Esophagus mucosa (tissue), 1 donor: ENCODE measurements around the gene TMEM63A. TPM values are rescaled to one million over a fixed set of nuclear protein-coding genes. Genes with fewer than 3 reads are reported as not detected.
A peak's percentile ranks its signal among the peaks of the same experiment; 100 is the strongest.
"Not testable (repeated sequence)": the region's sequence is repeated elsewhere in the genome, so short reads cannot be mapped to it uniquely, and the experiment has no call there.

Experiments
- ATAC-seq: fragments of 200-7000 bp; cut with Tn5 transposase; one replicate; pipeline ENCODE4 v1.9.1; 2020
- total RNA-seq: library from RNA; stranded (reverse); gene quantifications from one replicate; pipeline ENCODE4 v1.2.4, GENCODE V29; 2023
- donor health status: DM: yes; HTN: yes; CAD: no.

The TMEM63A gene
- total RNA-seq, 1 donor from 2014 or later, result 23.0 TPM

DNA sequence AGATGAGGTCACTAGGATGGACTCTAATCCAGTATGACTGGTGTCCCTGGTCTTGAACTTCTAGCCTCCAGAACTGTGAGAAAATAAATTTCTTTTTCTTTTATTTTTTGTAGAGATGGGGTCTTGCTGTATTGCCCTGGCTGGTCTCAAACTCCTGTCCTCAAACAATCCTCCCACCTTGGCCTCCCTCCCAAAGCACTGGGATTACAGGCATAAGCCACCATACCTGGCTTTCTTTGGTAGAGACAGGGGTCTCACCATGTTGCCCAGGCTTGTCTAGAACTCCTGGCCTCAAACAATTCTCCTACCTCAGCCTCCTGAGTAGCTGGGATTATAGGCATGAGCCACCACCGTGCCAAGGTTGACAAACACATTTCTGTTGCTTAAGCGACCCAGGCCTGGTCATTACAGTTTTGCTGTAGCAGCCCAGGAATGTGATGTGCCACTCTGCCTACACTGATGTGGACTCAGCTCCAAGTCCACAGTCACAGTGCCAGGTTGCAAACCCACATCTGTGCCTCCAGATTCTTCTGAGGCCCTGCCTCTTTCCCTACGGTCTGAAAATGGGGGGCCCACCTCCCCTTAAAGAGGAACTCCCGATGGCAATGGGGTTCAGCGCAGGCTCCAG is 25.9 kb upstream of the TMEM63A start:
- ATAC-seq, result no peak

GRCh38 chr1:225907341-225907740 is 25.2 kb upstream of the TMEM63A start:
- ATAC-seq, result no peak

DNA sequence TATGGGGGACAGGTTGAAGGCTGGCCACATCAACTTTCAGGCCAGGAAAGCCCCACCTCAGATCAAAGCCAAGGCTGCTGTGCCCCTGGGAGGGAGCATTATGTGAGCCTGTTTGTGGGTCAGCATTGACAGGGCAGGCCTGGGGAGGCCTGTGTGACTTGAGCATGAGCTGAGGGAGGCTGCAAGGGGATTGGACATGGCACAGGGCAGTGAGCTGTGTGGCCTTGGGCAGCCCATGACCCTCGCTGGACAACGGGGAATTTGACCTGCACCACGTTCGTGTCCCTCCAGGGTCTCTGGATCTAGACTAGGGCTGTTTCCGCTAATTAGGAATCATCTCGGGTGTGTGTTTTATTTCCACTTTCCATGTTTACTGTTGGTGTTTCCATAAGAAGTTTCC is 24.3 kb upstream of the TMEM63A start:
- ATAC-seq, result no peak

DNA sequence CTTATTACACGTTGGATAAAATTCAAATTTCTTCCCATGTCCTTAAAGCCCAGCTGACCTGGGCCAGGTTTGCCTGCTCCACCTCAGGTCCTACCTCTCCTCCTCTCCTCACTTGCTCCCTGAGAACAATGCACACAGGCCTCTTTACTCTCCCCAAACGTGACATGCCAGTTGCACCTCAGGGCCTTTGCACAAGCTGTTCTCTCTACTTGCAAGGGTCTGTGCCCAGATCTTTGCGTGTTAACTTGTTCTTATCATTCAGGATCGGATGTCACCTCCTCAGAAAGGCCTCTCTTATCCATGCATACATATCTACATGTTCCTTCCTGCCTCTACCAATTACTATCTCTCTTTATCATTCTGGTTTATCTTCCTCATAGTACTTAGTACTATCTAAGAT is 21.4 kb upstream of the TMEM63A start:
- ATAC-seq, result no peak

GRCh38 chr1:225899044-225899925 is 17.1 kb upstream of the TMEM63A start:
- ATAC-seq, result no peak

- ATAC-seq, result peak; percentile 50
These were observed 15.7 kb upstream of the TMEM63A start for GRCh38 chr1:225897595-225898514.

DNA sequence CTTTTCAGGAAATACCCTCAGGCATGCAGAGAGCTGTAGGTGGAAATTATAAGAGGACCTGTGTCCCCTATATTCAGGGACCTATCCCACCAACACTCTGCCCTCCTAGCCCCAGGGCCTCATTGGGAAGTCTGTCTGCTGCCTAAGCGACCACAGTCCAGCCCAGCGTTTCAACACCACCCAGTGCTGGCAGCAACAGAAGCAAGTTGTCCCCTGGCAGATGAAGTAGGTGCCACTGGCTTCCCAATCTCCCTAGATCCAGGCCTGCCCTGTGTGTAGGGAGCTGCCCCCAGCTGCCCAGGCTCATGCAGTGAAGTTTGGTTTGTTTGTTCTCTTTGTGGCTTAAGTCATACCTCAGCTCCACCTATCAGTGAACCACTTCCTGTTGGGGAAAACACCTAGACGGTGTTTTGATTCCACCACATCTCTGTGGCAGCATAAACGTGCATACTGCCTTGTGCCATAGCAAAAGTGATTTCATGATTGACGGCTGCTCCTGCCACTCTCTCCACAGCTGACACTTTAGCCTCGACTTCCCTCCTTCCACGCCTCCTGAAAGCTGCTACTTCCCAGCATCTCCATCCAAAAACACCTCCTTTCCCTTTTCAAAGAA is 14.9 kb upstream of the TMEM63A start:
- ATAC-seq, result peak; percentile 96

DNA sequence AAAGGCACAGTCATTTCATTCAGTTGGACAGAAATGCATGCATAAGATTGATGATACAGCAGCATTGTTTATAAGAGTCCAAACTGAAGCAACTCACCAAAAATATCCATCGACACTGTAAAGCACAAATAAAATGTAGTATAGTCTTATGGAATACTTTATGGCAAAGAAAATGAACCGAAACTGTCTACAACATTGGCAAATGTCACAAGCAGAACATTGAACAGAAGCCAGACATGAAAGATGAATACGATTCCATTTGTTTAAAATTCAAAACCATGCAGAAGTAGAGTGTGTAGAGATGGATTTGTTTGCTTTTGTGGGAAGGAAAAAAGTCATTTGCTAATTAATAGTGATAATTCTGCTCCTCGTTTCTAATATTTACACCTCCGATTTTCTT is 14.3 kb upstream of the TMEM63A start:
- no peak for ATAC-seq

GRCh38 chr1:225892307-225892706 is 10.1 kb upstream of the TMEM63A start:
- ATAC-seq, result no peak

DNA sequence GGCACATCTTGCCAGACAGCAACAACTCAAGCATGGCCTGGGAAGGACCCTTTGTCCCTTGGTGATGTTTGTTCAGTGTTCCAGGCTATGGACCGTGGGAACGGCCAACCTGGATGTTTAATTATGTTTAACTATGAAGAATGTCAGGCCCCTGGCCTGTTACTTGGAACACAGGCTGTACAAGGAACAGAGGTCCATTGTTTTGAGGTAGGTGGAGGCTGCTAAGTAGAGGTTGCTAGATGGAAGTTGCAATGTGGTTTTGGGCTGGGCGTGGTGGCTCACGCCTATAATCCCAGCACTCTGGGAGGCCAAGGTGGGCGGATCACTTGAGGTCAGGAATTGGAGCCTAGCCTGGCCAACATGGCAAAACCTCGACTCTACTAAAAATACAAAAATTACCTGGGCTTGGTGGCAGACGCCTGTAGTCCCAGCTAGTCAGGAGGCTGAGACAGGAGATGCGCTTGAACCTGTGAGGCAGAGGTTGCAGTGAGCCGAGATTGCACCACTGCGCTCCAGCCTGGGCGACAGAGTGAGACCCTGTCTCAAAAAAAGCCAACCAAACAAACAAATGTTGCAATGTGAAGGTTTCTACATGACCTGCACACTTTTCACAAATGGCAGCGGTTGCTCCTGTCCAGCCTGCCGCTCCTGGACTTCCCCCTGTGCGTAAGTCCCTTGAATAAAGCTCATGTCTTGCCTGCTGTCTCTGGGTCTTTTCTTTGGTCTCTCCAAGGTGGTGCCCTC is 9.2 kb upstream of the TMEM63A start:
- peak; percentile 36 for ATAC-seq

DNA sequence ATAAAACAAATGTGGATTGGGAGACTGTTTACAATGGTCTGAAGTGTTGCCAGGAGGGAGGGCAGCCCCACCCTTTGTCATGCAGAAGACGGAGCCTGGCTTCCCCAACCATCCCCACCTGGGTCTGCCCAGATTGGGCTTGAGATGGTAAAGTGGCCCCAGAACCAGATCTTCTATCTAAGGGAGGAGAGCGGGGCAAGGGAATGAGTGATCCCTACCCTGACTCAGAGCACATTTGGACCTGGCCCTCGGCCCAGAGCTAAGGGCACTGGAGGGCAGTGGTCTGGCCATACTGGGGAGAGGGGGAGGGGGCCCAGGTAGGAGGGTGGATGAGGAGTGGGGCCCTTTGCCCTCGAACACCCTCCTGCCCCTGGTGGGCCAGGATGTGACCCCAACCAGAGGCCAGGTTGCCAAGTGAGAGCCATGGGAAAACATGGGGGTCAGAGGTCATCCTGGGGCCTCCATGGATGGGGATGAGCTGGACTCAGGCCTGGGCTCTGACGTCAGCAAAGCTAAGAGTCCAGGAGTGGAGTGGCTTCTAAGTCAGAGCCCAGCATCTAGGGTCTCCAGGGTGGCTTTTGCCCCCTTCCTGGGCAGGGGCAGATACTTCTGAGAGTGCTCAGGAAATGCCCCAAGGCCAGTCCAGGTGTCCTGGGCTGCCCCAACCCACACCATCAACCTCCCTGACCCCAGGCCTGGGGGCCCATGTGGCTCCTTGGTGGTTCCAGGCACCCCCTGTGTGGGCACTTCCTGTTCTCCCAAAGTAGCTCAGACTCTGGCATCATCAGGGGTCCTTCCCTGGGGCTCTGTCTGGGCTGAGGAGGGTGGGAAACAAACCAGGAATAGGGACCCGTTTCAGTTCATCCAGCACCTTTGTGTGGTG is 8.4 kb upstream of the TMEM63A start:
- ATAC-seq, result peak; percentile 7

- no peak for ATAC-seq
These were observed 7.6 kb upstream of the TMEM63A start for GRCh38 chr1:225889743-225890142.

GRCh38 chr1:225888898-225889601 is 6.9 kb upstream of the TMEM63A start, which contains the start of gene LEFTY1:
TSS of gene LEFTY1 (minus strand) at chr1:225889146. CDS start at chr1:225889066, 80 bp downstream.
- peak; percentile 13 for ATAC-seq

GRCh38 chr1:225888289-225888897 is 6.2 kb upstream of the TMEM63A start:
- no peak for ATAC-seq

DNA sequence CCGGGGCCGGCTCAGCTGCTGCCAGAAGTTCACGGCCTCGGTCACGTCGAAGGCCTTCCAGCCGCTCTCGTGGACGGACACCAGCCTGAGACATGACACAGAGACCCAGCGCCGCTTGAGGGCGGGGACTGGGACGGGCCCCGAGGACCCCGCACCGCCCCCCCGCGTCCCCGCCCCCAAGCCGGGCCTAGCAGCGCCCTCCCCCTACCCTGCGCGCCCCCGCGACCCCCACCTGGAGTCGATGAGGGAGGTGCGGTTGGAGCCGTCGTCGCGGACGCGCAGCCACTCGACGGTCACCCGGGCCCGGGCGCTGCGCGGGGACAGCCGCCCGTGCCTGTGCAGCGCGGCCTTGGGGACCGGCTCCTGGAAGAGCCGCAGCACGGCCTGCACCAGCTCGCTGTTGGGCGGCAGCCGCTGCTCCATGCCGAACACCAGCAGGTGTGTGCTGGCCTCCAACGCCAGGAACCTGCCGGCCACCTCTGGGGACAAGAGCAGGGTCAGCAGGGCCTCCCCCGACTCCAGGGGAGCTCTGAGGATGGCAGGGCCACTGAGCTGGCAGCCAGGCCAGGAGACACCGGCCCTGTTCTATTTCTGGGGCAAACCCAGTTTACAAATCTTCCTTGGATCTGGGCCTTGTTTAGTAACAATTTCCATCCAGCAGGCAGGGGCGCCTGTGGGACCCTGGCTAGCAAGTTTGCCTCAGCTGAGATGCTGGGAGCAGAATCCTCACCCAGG is 5.5 kb upstream of the TMEM63A start:
- not testable (repeated sequence) for ATAC-seq

DNA sequence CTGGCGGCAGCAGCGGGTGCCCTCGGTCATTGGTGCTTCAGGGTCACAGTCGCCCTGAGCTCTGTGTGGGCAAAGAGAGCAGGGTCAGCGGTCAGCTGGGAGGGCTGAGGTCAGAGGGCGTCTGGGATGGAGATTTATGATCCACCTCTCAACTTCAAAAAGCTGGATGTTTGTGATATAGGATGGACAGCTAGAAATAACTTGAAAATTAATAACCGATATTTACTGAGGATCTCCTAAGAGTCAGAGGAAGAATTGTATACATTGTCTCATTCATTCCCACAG is 4.8 kb upstream of the TMEM63A start:
- ATAC-seq, result no peak

DNA sequence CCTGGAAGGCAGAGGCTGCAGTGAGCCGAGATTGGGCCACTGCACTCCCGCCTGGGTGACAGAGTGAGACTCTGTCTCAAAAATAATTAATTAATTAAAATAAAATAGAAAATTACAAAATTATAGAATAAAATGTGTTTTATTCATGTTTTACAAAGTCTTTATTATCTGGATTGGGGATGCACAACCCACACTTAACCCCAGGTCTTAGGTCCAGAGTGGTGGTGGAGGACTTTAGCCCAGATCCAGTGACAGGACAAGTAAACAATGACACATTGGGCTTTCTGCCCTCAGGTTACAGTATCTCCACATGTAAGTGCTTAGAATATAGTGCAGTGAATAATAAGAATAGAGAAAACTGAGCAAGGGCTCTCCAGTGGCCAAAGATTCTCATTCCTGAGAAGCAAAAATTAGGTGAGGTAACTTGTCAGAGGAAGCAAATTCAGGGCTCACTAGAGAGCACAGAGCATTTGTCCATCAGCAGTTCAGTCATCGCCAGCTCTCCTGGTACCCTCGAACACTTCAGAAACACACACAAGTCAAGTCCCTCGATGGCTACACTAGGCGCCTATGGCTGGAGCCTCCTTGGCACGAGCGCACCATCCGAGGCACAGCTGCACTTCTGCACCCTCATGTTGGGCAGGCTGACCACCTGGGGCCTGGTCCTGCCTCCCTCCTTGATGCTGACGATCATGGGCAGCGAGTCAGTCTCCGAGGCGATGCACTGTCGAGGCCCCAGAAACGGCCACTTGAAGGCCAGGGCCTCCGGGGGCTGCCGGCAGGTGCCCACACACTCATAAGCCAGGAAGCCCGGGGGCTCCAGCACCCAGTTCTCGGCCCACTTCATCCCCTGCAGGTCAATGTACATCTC is 4.2 kb upstream of the TMEM63A start:
- no peak for ATAC-seq

DNA sequence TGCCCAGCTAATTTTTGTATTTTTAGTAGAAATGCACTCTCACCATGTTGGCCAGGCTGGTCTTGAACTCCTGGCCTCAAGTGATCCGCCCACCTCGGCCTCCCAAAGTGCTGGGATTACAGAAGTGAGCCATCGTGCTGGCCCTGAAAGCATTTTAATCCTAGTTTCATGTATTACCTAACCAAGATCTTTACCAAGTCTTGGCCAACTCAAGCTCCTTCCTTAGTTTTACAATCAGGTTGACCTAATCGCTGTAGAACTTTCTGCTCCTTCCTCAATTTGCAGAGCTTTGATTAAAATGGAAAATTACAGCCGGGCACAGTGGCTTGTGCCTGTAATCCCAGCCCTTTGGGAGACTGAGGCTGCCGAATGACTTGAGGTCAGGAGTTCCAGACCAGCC is 3.2 kb upstream of the TMEM63A start:
- no peak for ATAC-seq
